ENCODE measurements around the gene RTL1.

RTL1 gene

GRCh38 chr14:100866666-100867630 lies 36.6 kb downstream of the RTL1 start:
- no peak for DNase-seq (ENCODE audit: low read depth)

GRCh38 chr14:100865682-100866591 lies 37.6 kb downstream of the RTL1 start:
- DNase-seq (ENCODE audit: low read depth): no peak

DNA sequence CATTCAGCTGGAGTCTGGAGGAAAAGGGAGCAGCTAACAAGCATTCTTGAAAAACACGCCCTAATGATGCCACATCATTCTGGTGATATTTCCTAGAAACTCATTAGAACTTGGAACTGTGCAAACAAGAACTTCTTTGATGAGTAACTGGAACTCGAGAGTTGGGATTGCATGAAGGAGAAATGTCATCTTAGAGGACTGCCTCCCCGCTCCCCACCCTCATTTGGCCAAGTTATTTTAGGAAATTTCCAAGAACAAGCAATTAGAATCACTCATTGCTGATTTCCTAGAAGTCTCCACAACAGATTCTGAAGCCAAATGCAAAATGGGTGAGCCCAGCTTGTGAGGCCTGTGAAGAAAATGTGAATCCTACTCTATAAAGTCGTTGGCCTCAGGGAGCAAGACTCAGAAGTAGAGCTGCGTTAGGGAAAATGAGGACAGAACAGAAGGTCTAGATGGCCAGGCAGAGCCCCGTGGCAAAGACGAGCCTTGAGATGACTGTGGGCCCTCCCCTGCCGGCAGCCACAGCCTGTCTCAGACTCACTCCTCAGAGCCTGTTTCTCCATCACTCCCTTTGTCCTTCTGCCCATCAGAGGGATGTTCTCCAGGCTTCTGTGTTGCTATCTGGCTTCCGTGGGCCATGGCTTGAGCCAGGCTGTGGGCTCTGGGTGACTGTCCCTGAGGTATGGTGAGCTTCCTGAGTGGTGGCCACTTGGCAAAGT lies 38.4 kb downstream of the RTL1 start:
- DNase-seq (ENCODE audit: low read depth): peak; percentile 26

DNA sequence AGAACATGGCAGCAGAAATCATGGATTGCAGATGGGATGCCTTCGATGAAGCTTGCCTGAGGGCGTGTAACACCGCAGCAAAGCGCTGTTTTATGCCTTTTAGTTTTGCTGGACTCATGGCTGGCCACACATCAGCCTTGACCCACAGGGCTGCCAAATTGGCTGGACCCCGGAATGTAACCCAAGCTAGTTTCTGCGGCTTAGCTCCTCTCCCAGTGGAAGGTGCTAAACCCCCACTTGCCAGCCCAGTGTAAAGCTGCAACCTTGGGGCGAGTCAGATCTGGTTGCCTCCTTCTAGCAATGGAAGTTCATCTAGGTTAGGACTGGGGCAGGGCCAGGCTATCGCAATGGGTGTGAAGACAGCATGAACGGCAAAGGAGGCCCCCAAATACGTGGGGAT lies 39.3 kb downstream of the RTL1 start:
- no peak for DNase-seq (ENCODE audit: low read depth)

DNA sequence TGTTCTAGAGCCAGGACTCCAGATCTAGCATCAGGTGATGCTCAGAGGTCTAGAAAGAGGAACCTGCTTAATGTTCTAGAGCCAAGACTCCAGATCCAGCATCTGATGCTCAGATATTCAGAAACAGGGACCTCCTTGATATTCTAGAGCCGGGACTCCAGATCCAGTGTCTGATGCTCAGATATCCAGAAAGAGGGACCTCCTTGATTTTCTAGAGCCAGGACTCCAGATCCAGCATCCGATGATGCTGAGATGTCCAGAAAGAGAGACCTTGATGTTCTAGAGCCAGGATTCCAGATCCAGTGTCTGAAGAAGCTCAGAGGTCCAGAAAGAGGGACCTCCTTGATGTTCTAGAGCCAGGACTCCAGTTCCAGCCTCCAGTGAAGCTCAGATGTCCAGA lies 40.7 kb downstream of the RTL1 start:
- no peak for DNase-seq (ENCODE audit: low read depth)

DNA sequence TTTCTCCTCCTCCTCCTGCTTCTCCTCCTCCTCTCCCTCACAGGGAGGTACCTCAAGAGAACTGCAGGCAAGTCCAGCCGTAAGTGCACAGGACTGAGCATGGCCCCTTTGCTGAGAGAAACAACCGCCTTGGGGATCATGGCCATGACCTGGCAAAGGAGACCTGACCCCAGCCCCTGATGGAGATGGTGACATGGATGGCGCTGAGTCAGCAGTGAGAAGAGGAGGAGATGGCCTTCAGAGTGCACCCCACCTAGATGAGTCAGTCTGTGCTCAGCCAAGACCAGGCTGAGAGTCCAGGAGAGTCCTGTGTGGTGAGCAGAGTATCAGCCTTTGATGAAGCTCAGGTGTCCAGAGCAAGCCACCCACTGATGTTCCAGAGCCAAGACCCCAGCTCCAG lies 41.2 kb downstream of the RTL1 start:
- DNase-seq (ENCODE audit: low read depth): peak; percentile 28

- no peak for DNase-seq (ENCODE audit: low read depth)
These were observed 41.6 kb downstream of the RTL1 start for GRCh38 chr14:100861937-100862247.

DNA sequence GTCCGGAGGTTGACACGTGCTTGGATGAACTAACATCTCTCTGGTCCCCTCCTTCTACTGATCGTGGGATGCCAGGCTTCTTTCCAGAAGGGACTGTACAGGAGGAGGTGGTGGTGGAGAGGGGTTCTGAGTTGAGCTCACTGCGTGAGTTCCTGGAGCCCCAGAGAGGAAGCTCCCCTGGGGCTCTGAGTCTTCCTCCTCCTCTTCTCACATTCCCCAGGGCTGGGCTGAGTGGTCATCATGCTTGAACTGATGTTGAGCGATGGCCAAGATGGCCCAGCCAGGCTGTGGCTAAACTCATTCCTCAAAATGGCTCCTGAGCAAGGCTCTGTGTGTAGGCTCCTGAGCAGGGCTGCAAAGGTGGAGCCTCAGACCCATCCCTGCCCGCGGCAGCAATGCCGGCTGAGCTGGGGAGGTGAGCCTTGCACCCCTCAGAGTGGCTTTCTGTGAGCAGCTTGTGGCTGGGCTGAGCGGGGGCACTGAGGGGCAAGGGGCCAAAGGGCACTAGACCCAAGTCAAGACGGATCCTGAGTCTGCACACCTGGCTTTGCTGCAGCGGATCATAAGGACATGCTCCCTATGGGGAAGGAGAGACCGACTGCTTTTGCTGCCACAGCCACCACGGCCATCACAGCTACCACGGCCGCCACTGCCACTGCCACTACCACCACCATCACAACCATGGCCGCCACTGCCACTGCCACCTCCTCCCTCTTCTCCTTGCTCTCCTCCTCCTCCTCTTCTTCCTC lies 42.2 kb downstream of the RTL1 start:
- DNase-seq (ENCODE audit: low read depth): no peak

GRCh38 chr14:100860556-100861187 lies 42.9 kb downstream of the RTL1 start:
- DNase-seq (ENCODE audit: low read depth): no peak

GRCh38 chr14:100859781-100860180 lies 43.7 kb downstream of the RTL1 start:
- no peak for DNase-seq (ENCODE audit: low read depth)

DNA sequence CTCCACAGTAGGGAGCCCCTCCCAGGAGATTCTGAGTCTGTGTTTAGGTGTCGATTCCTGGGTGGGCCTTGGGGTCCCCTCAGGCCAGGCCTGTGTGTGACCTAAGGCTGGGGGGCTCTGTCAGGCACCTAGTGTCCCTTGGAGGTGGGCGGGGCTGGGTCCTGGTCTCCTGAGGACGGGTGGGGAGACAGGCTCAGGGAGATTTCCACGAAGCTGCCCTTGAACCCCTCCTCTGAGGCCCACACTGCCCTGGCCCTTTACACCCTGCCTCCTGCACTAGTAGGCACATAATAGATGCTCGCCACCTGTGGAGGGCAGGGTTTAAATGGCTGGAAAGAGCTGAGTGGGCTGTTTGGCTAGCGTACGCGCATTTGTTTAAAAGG lies 44.7 kb downstream of the RTL1 start:
- no peak for DNase-seq (ENCODE audit: low read depth)

- no peak for DNase-seq (ENCODE audit: low read depth)
These were observed 45.3 kb downstream of the RTL1 start for GRCh38 chr14:100857923-100858837.

GRCh38 chr14:100857233-100857922 lies 46.1 kb downstream of the RTL1 start:
- DNase-seq (ENCODE audit: low read depth): no peak

DNA sequence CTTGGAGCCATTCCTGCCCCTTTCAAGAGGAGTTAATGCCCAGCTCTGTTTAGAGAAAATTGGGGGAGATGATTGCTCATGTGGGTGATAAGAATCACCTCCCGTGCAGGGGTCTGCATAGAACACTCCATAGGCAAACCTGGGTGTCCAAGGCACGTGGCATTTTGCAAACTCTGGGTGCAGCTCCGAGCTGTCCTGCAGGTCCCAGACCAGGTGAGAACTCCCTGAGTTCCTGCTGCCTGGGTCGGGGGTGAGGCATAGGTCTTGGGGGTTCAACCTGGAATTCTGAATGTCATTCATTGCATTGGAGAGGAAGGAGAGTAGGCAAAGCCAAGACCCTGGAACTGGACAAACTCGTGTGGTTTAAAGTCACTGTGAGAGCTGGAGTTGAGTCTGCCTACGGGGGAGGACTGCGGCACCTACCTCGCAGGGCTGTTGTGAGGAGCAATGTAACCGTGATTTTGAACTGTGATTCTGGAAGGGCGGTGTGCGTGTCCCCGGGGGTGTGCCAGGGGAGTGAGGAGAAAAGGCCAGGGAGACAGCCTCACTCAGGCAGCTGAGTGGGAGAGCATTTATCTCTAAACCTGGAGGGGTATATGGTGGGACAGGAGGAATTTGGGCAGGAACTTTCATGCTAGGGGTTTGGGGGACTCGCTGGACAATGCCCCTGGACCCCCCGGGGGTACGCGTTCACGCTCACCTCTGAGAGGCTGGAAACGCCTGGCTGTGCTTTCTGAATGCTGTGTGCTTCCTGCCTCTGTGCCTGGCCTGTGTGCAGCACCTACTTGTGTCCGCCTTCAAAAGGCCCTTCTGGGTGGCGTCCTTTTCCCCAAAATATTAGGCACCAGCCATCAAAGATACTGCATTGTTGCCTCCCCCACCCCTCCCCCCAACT lies 47.2 kb downstream of the RTL1 start:
- DNase-seq (ENCODE audit: low read depth): no peak

DNA sequence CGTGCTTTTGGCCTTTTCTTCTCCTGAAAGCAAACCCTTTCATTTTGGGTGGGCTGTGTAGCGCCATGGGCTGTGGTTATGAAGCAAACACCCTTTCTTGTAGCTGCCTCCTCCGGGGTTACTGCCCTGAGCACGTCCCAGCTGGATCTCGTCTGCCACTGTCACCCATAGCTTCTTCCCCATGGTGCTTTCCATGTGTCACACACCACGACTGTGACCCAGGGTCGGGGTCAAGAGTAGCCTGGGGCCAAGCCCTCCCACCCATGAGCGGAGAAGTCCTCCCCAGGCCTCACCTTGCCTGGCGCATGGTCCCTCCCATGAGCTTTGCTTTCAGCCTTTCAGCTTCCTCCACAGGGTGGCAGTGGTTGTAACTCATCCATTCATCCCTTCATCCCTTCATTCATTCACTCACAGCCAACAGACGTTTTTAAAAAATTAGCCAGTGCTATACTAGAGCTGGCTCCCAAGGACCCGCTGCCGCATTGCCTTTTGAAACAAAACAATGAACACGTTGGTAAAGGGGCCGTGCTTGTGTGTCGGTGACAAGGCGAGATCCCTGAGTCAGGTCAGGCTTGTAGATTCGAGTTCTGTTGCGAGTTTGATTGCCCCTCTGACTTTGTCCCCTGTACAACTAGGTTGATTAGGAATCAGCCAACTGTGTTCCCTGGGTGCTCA lies 48.1 kb downstream of the RTL1 start:
- DNase-seq (ENCODE audit: low read depth): no peak

GRCh38 chr14:100854435-100854834 lies 49.1 kb downstream of the RTL1 start:
- DNase-seq (ENCODE audit: low read depth): no peak

DNA sequence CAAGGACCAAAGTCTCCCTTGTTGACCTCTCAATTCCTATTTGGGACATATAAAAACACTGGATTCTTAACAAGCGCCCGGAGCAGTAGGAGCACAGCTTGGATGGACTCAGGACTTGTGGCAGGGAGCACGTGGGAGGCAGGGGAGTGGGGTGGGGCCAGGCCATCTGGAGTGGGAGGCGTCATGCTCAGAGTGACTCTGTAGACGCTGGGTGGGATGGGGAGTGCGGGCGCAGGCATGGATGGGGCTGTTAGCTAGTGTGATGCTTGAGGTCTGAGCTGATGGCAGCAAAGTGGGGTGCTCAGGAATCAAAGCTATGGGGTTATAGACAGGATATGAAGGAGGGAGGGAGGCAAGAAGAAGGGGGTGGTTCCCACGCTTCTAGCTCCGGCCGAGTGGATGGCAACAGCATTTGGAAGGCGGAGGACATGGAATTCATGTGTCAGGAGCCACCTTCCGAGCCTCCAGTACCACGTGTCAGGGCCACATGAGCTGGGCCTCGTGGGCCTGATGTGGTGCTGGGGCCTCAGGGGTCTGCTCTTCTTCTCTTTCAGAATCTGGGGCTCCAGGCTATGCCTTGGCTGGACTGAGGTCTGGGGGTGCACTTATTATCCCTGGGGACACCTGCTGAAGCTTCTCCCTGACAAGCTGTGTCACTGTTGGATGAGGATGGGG lies 51.4 kb downstream of the RTL1 start:
- no peak for DNase-seq (ENCODE audit: low read depth)

Data from amniotic epithelial cell (primary cell).